ENCODE results near the gene NDFIP2. TPM values are rescaled to one million over a fixed set of nuclear protein-coding genes. Genes with fewer than 3 reads are reported as not detected.

The NDFIP2 gene
- total RNA-seq, 1 experiment from 2014 or later: 29.6 TPM

- POLR2A ChIA-PET: interaction anchor here (0.6 kb wide), 1 partner anchor 140 kb away, joined by 5 read pairs; no protein-coding TSS in a partner anchor
- no peaks in the 10 kb centered on the region for H3K27me3 ChIP-seq (ENCODE audit: control insufficient read depth, insufficient read depth, low read length)
- no peak for DNase-seq (ENCODE audit: low read depth, low spot score)
- BruUV-seq (replicated peaks): no TSS peak
- no peak overlapping the region for H3K27ac ChIP-seq (ENCODE audit: low read length)
- in situ Hi-C loops (cut with HindIII; ENCODE audit: low pct_unique_long_range_greater_than_20kb, low sequenced_read_pairs): no loop called here
- peaks cover 11% of the 10 kb centered on the region for H3K4me1 ChIP-seq (ENCODE audit: control insufficient read depth, insufficient read depth, low read length)
- TF ChIP-seq POLR2AphosphoS5 (IDR thresholded peaks at IDR 0.05; ENCODE audit: low read depth, low read length): no peak
- no peak for TF ChIP-seq SIN3A (IDR thresholded peaks at IDR 0.05; ENCODE audit: borderline replicate concordance, insufficient read depth, low read depth, low read length)
- intact Hi-C loops (cut with micrococcal nuclease; ENCODE audit: unreplicated experiment): no loop called here
- CTCF ChIA-PET: no interaction called here
- no peak overlapping the region for H3K4me3 ChIP-seq (ENCODE audit: low read depth in 2 of 2, low read length in 2 of 2)
- no peaks in the 10 kb centered on the region for H3K9me3 ChIP-seq (ENCODE audit: control insufficient read depth, insufficient read depth, low read depth, low read length)
- ATAC-seq: no peak
- H3K36me3 ChIP-seq (ENCODE audit: control insufficient read depth, insufficient read depth, low read length): no peaks in the 10 kb centered on the region; the same call in 1 of the 2 replicates
Measured at GRCh38 chr13:79485014-79485811, 4.3 kb downstream of the NDFIP2 start.

- ATAC-seq: no peak
- no peaks in the 10 kb centered on the region for H3K9me3 ChIP-seq (ENCODE audit: control insufficient read depth, insufficient read depth, low read depth, low read length)
- in situ Hi-C loops (cut with HindIII; ENCODE audit: low pct_unique_long_range_greater_than_20kb, low sequenced_read_pairs): no loop called here
- intact Hi-C loops (cut with micrococcal nuclease; ENCODE audit: unreplicated experiment): no loop called here
- CTCF ChIA-PET: no interaction called here
- H3K4me3 ChIP-seq (ENCODE audit: low read depth in 2 of 2, low read length in 2 of 2): no peak overlapping the region
- no peaks in the 10 kb centered on the region for H3K27me3 ChIP-seq (ENCODE audit: control insufficient read depth, insufficient read depth, low read length)
- no TSS peak for BruUV-seq (replicated peaks)
- POLR2A ChIA-PET: no interaction called here
- no peaks in the 10 kb centered on the region for H3K36me3 ChIP-seq (ENCODE audit: control insufficient read depth, insufficient read depth, low read length)
- no peak for TF ChIP-seq REST (IDR thresholded peaks at IDR 0.05; ENCODE audit: insufficient read depth in 1 of 2, low read depth in 2 of 2, low read length in 1 of 2)
- no peak for TF ChIP-seq SIN3A (IDR thresholded peaks at IDR 0.05; ENCODE audit: borderline replicate concordance, insufficient read depth, low read depth, low read length)
- no peak for TF ChIP-seq CTCF (IDR thresholded peaks at IDR 0.05)
- TF ChIP-seq POLR2AphosphoS5 (IDR thresholded peaks at IDR 0.05; ENCODE audit: low read depth, low read length): no peak
- no peak for TF ChIP-seq TCF7L2 (IDR thresholded peaks at IDR 0.05; ENCODE audit: low read depth, low read length)
- no peak overlapping the region for H3K27ac ChIP-seq (ENCODE audit: low read length)
- no peak for DNase-seq (ENCODE audit: low read depth, low spot score)
- H3K4me1 ChIP-seq (ENCODE audit: control insufficient read depth, insufficient read depth, low read length): peaks cover 11% of the 10 kb centered on the region
Measured at GRCh38 chr13:79486433-79487188, 5.7 kb downstream of the NDFIP2 start.

All from Panc1 (cell line).